Heart right ventricle (tissue), 16 donors: ENCODE measurements around the gene CCDC18. TPM values are rescaled to one million over a fixed set of nuclear protein-coding genes. Genes with fewer than 3 reads are reported as not detected.

ENCODE experiments used
- ATAC-seq, 8 donors: fragments of 200-7000 bp; cut with Tn5 transposase; one replicate each; pipeline ENCODE4 v1.9.1; 2020; ENCODE audit warnings: mild to moderate bottlenecking in 8 of 8, moderate library complexity in 8 of 8, moderate number of reproducible peaks in 1 of 8
- DNase-seq, 2 donors: peaks; one replicate each; pipeline ENCODE4 v3.0.0-alpha.2; 2020
- H3K27ac ChIP-seq, 10 donors: fragments of 200-600 bp; sonication (generic) in 2 of 10; one replicate each; pipeline versions ENCODE4 v1.5.0 to v1.8.0; 2020 to 2022; ENCODE audit warnings: mild to moderate bottlenecking in 3 of 10
- H3K27me3 ChIP-seq, 7 donors: fragments of 200-600 bp; one replicate each; pipeline ENCODE4 v1.8.0; 2021 to 2022; ENCODE audit warnings: mild to moderate bottlenecking in 2 of 7
- H3K36me3 ChIP-seq, 9 donors: fragments of 200-600 bp; sonication (generic) in 1 of 9; one replicate each; pipeline versions ENCODE4 v1.5.0 to v1.8.0; 2020 to 2022; ENCODE audit warnings: mild to moderate bottlenecking in 2 of 9
- H3K4me1 ChIP-seq, 9 donors: fragments of 200-600 bp; sonication (generic) in 1 of 9; one replicate each; pipeline versions ENCODE4 v1.5.0 to v1.8.0; 2020 to 2022; ENCODE audit warnings: mild to moderate bottlenecking in 4 of 9
- H3K4me3 ChIP-seq, 10 donors: fragments of 200-600 bp; sonication (generic) in 2 of 10; one replicate each; pipeline versions ENCODE4 v1.5.0 to v1.8.0; 2020 to 2022; ENCODE audit warnings: mild to moderate bottlenecking in 7 of 10, moderate library complexity in 2 of 10
- H3K9me3 ChIP-seq, 11 donors: fragments of 200-600 bp in 10 of 11; sonication (generic) in 2 of 11; one replicate each; pipeline versions ENCODE4 v1.5.0 to v1.8.0; 2013 to 2022; ENCODE audit warnings: mild to moderate bottlenecking in 2 of 11, control low read depth in 1 of 11, moderate library complexity in 1 of 11
- WGBS, 2 donors: extraction: QIAGEN DNeasy Blood & Tissue Kit; methylation state at CpG; one replicate each; pipeline ENCODE4 v1.1.7; 2013; ENCODE audit warnings: inconsistent platforms in 1 of 2; 5-methylcytosine and 5-hydroxymethylcytosine counted together
- intact Hi-C, 10 donors: fragments of 100-400 bp; cut with DNase I; formaldehyde crosslinking; loops; one replicate each; pipeline versions ENCODE4 v1.11.1 to v1.14.2; 2022
- polyA plus RNA-seq, 2 donors: library from polyadenylated mRNA; stranded (reverse); fragments of 200-250 nt; gene quantifications; one replicate each; pipeline ENCODE4 v1.2.3, GENCODE V29; 2013
- total RNA-seq, 10 donors: library from RNA; stranded (reverse); fragmentation: NEBNext Ultra II Directional in 3 of 10; extraction: Animal tissue kit (Norgen Biotek cat#: 25700) in 3 of 10; gene quantifications; one replicate each; pipeline versions ENCODE4 v1.2.1 to v1.2.4, GENCODE V29; 2021 to 2023
- TF ChIP-seq, protein P1 (sequence below), 9 donors: fragments of 200-600 bp; sonication (generic) in 2 of 9; IDR thresholded peaks; one replicate each; pipeline versions ENCODE4 v1.5.0 to v1.8.0; 2021 to 2022; ENCODE audit warnings: antibody characterized with exemption in 9 of 9, mild to moderate bottlenecking in 5 of 9, moderate library complexity in 1 of 9
- donor health status: Arrhythmogenic right ventricular cardiomyopathy.
- donor health status: ischemic (EF 13 %, LVEDD 7.1; RV severe dilation, severe dysfunction).
- donor health status: healthy with polysubstance abuse.
- donor health status: DM: no; HTN: yes; CAD: no.
- donor health status: DM: no; HTN: no; CAD: no.
- donor health status: ischemic (EF 25% LVEDD 6.9; RV normal size, moderate dysfunction).
- donor health status: ischemic (EF 25% LVEDD 5.7; RV mildly dilated, moderate dysfunction).
- donor health status: healthy.
- donor health status: DM: yes; HTN: yes; CAD: no.
- donor health status: Ischemic cardiomyopathy.
- donor health status: ischemic (EF 35%, LVEDD 5.7; RV mildly dilated, moderate dysfunction).
- donor health status: nonischemic (EF 11% LVEDD 7.7; RV severe dilation, severe dysfunction).
- donor health status: DM: yes; HTN: yes; CAD: no.
- donor health status: PGD.
- donor health status: ischemic (EF 29% LVEDD 5.4; RV normal size, mild dysfunction).
- donor health status: nonischemic (EF 23%, LVEDD 6.1; RV moderate dilation, normal function).

Gene CCDC18
- total and polyA plus RNA-seq, 12 donors = 1.4 to 6.8 (median 3.0) TPM

DNA sequence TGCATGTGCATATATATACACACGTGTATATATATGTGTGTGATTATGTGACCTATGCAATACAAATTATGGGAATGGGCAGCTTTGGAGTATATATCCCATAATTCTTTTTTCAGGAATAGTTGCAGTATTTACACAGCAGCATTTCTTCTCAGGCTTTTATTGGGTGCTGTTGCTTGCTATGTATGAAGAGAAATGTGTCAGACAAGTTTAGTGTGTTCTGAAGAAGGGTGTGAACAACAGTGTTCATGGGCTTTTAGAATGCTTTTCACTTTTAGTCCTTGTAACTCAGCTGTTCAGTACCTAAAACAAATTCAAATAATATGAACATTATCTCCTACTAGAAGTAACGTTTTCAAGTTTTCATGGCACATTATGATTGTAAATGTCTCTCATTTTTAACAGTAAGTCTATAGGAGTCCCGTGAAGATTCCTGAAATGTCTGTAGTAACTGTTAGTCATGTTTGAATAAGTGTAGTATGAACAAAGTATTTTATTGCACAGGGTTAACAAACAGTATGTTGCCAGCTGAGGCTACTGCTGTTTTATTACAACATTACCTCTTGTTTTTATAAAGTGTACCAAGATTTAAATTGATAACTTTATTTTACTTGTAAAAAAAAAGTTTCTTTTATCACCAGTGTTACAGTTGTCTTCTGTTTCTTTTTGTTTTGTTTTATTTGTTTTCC lies 42.8 kb upstream of the CCDC18 start:
- no peak overlapping the region for H3K4me3 ChIP-seq
- H3K9me3 ChIP-seq = no peaks in the 10 kb centered on the region
- no peaks in the 10 kb centered on the region for H3K4me1 ChIP-seq
- TF ChIP-seq, protein P1, sequence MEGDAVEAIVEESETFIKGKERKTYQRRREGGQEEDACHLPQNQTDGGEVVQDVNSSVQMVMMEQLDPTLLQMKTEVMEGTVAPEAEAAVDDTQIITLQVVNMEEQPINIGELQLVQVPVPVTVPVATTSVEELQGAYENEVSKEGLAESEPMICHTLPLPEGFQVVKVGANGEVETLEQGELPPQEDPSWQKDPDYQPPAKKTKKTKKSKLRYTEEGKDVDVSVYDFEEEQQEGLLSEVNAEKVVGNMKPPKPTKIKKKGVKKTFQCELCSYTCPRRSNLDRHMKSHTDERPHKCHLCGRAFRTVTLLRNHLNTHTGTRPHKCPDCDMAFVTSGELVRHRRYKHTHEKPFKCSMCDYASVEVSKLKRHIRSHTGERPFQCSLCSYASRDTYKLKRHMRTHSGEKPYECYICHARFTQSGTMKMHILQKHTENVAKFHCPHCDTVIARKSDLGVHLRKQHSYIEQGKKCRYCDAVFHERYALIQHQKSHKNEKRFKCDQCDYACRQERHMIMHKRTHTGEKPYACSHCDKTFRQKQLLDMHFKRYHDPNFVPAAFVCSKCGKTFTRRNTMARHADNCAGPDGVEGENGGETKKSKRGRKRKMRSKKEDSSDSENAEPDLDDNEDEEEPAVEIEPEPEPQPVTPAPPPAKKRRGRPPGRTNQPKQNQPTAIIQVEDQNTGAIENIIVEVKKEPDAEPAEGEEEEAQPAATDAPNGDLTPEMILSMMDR (IDR thresholded peaks at IDR 0.05) = no peak
- ATAC-seq = no peak
- H3K36me3 ChIP-seq = peaks cover 0 to 88% (median 14%) of the 10 kb centered on the region in 9 donors
- intact Hi-C loops = no loop called here
- H3K27me3 ChIP-seq = no peaks in the 10 kb centered on the region
- no peak overlapping the region for H3K27ac ChIP-seq
- WGBS, 2 donors = 63% methylated on average over 3 of the region's 3 CpGs
- DNase-seq = no peak

GRCh38 chr1:93140106-93140505 lies 40.4 kb upstream of the CCDC18 start:
- Histone ChIP-seq H3K9me3 (no peaks in the 10 kb centered on the region), H3K4me3 (no peak overlapping the region), H3K4me1 (no peaks in the 10 kb centered on the region), H3K27ac (no peak overlapping the region), H3K27me3 (no peaks in the 10 kb centered on the region), H3K36me3 (peaks cover 0 to 64% (median 12%) of the 10 kb centered on the region in 9 donors)
- 83 to 88% methylated on average over 1 of the region's 1 CpG for WGBS, 2 donors
- TF ChIP-seq, protein P1 (IDR thresholded peaks at IDR 0.05) = no peak
- no peak for ATAC-seq
- intact Hi-C loops = no loop called here
- DNase-seq = no peak

GRCh38 chr1:93142161-93142560 lies 38.4 kb upstream of the CCDC18 start:
- intact Hi-C loops = no loop called here
- Histone ChIP-seq H3K36me3 (peaks cover 0 to 44% (median 0%) of the 10 kb centered on the region in 9 donors), H3K9me3 (no peaks in the 10 kb centered on the region), H3K27me3 (no peaks in the 10 kb centered on the region), H3K4me3 (no peak overlapping the region), H3K4me1 (no peaks in the 10 kb centered on the region), H3K27ac (no peak overlapping the region)
- DNase-seq = no peak
- TF ChIP-seq, protein P1 (IDR thresholded peaks at IDR 0.05) = no peak
- 97 to 98% methylated on average over 2 of the region's 2 CpGs for WGBS, 2 donors
- ATAC-seq = no peak

DNA sequence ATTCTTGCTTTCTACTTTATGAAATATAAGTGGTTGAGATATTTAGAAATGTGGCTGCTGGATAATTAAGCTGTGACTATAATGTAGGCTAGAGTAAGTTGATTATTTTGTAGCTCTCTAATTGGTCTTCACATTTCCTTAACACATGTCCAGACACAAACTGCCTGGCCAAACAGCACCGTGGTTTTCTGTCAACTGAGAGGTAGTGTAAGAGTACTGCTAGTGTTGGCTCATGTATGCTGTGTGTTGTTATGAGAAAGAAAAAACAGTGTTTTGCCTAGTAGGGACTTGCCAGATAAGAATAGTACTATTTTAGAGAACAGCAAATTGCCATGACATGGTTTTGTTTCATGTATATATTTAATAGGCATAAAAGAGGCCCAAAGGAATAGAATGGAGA lies 37.4 kb upstream of the CCDC18 start:
- no peak overlapping the region for H3K4me3 ChIP-seq
- DNase-seq (no peak), ATAC-seq (no peak)
- peaks cover 0 to 43% (median 0%) of the 10 kb centered on the region in 9 donors for H3K36me3 ChIP-seq
- H3K27me3 ChIP-seq = no peaks in the 10 kb centered on the region
- intact Hi-C loops = no loop called here
- WGBS, 2 donors = 70 to 72% methylated on average over 1 of the region's 1 CpG
- peaks cover 0 to 7% (median 0%) of the 10 kb centered on the region in 9 donors for H3K4me1 ChIP-seq
- TF ChIP-seq, protein P1 (IDR thresholded peaks at IDR 0.05) = no peak
- H3K9me3 ChIP-seq = no peaks in the 10 kb centered on the region
- no peak overlapping the region for H3K27ac ChIP-seq
